ENCODE data around the gene ACKR2. TPM values are rescaled to one million over a fixed set of nuclear protein-coding genes. Genes with fewer than 3 reads are reported as not detected.
A peak's percentile ranks its signal among the peaks of the same experiment; 100 is the strongest.

ACKR2 gene
- total RNA-seq, 6 experiments from 2014 or later = 17.0 to 36.1 (median 23.0) TPM

GRCh38 chr3:42841332-42841731 lies 32.1 kb downstream of the ACKR2 start:
- H3K36me3 ChIP-seq = no peaks in the 10 kb centered on the region
- ATAC-seq = peak; percentile 12 to 43 (median 28)
- H3K9me3 ChIP-seq = no peaks in the 10 kb centered on the region
- WGBS (ENCODE audit: insufficient coverage, low coverage, low lambda C conversion rate, missing lambda C conversion rate) = 43% methylated on average over 1 of the region's 1 CpG
- no peaks in the 10 kb centered on the region for H3K27me3 ChIP-seq
- no peak for DNase-seq
- no peak for TF ChIP-seq CTCF (IDR thresholded peaks at IDR 0.05)
- no peak for TF ChIP-seq POLR2A (IDR thresholded peaks at IDR 0.05)
- H3K4me3 ChIP-seq = no peak overlapping the region
- H3K4me1 ChIP-seq = peaks cover 0 to 59% (median 10%) of the 10 kb centered on the region in 4 donors
- H3K27ac ChIP-seq = peak overlapping the region in 2 of 3 donors; percentile 33 to 62
- intact Hi-C loops (cut with DNase I) = no loop called here

GRCh38 chr3:42843713-42844411 lies 34.6 kb downstream of the ACKR2 start:
- intact Hi-C loops (cut with DNase I) = no loop called here
- Histone ChIP-seq H3K4me3 (peak overlapping the region in 2 of 3 donors; percentile 3 to 15), H3K27me3 (no peaks in the 10 kb centered on the region), H3K4me1 (peaks cover 0 to 84% (median 22%) of the 10 kb centered on the region in 4 donors), H3K27ac (peak overlapping the region; percentile 24 to 76 (median 58)), H3K9me3 (no peaks in the 10 kb centered on the region), H3K36me3 (no peaks in the 10 kb centered on the region)
- peak; percentile 25 to 51 (median 46) for ATAC-seq
- TF ChIP-seq POLR2A (IDR thresholded peaks at IDR 0.05) (peak; percentile 8), CTCF (IDR thresholded peaks at IDR 0.05) (no peak)
- DNase-seq = peak in 2 of 3 donors; percentile 75 to 82
- 64% methylated on average over 6 of the region's 6 CpGs for WGBS (ENCODE audit: insufficient coverage, low coverage, low lambda C conversion rate, missing lambda C conversion rate)

- Histone ChIP-seq H3K36me3 (no peaks in the 10 kb centered on the region), H3K4me1 (peaks cover 0 to 86% (median 22%) of the 10 kb centered on the region in 4 donors), H3K4me3 (peak overlapping the region in 1 of 3 donors; percentile 15), H3K27ac (peak overlapping the region; percentile 24 to 76 (median 58)), H3K27me3 (no peaks in the 10 kb centered on the region), H3K9me3 (no peaks in the 10 kb centered on the region)
- DNase-seq (peak in 1 of 3 donors; percentile 41), ATAC-seq (no peak)
- TF ChIP-seq POLR2A (IDR thresholded peaks at IDR 0.05) (no peak), CTCF (IDR thresholded peaks at IDR 0.05) (no peak)
- WGBS (ENCODE audit: insufficient coverage, low coverage, low lambda C conversion rate, missing lambda C conversion rate) = no CpG with 5 or more reads among the region's 1 CpG
- intact Hi-C loops (cut with DNase I) = no loop called here
These were observed 35.1 kb downstream of the ACKR2 start for GRCh38 chr3:42844412-42844713.

GRCh38 chr3:42844815-42845214 lies 35.6 kb downstream of the ACKR2 start:
- WGBS (ENCODE audit: insufficient coverage, low coverage, low lambda C conversion rate, missing lambda C conversion rate) = 83% methylated on average over 4 of the region's 4 CpGs
- TF ChIP-seq CTCF (IDR thresholded peaks at IDR 0.05) = no peak
- no peak for TF ChIP-seq POLR2A (IDR thresholded peaks at IDR 0.05)
- Histone ChIP-seq H3K4me3 (no peak overlapping the region), H3K9me3 (no peaks in the 10 kb centered on the region), H3K4me1 (peaks cover 0 to 86% (median 22%) of the 10 kb centered on the region in 4 donors), H3K27me3 (no peaks in the 10 kb centered on the region), H3K36me3 (no peaks in the 10 kb centered on the region), H3K27ac (peak overlapping the region in 2 of 3 donors; percentile 58 to 76)
- no peak for ATAC-seq
- no peak for DNase-seq
- intact Hi-C loops (cut with DNase I) = no loop called here
